ENCODE data around the gene EML1. TPM values are rescaled to one million over a fixed set of nuclear protein-coding genes. Genes with fewer than 3 reads are reported as not detected.

Gene EML1
- total and polyA plus RNA-seq, 5 experiments from 2014 or later, result not detected

- H3K4me3 Mint-ChIP-seq, result peak overlapping the region; percentile 83 to 96 (median 90)
- ATAC-seq (peak; percentile 36 to 56), DNase-seq (peak in 6 of 10 donors; percentile 3 to 31 (median 22))
- no peaks in the 10 kb centered on the region for H3K36me3 Mint-ChIP-seq
- peaks cover 7 to 17% (median 12%) of the 10 kb centered on the region in 4 donors for H3K4me1 Mint-ChIP-seq
- peak overlapping the region; percentile 42 to 93 (median 79) for H3K27ac Mint-ChIP-seq
- peaks cover 4 to 12% (median 8%) of the 10 kb centered on the region in 5 donors for H3K27me3 Mint-ChIP-seq
- H3K9me3 Mint-ChIP-seq, result no peaks in the 10 kb centered on the region
- POLR2A ChIA-PET, result interaction anchor here (1.0 to 1.6 kb wide), 4 partner anchors 9 to 221 kb away, joined by 3 to 5 read pairs (median 4); partner anchors contain the start of gene EVL
Measured at GRCh38 chr14:99971941-99972747, 178.9 kb downstream of the EML1 start.

GRCh38 chr14:99972748-99973466, 179.7 kb downstream of the EML1 start:
- Mint-ChIP-seq H3K4me1 (peaks cover 7 to 17% (median 12%) of the 10 kb centered on the region in 4 donors), H3K36me3 (no peaks in the 10 kb centered on the region), H3K4me3 (peak overlapping the region; percentile 83 to 96 (median 90)), H3K27ac (peak overlapping the region; percentile 42 to 93 (median 79)), H3K9me3 (no peaks in the 10 kb centered on the region), H3K27me3 (peaks cover 1 to 7% (median 5%) of the 10 kb centered on the region in 5 donors)
- ATAC-seq (no peak), DNase-seq (no peak)
- POLR2A ChIA-PET, result interaction anchor here (1.0 to 1.4 kb wide), 2 partner anchors 9 to 92 kb away, joined by 3 to 4 read pairs; partner anchors contain the start of gene EVL

GRCh38 chr14:99975190-99975589, 182.0 kb downstream of the EML1 start:
- Mint-ChIP-seq H3K36me3 (no peaks in the 10 kb centered on the region), H3K4me1 (peaks cover 7 to 13% (median 11%) of the 10 kb centered on the region in 4 donors), H3K9me3 (no peaks in the 10 kb centered on the region), H3K27ac (peak overlapping the region in 1 of 10 donors; percentile 14), H3K4me3 (no peak overlapping the region), H3K27me3 (no peaks in the 10 kb centered on the region)
- DNase-seq (no peak), ATAC-seq (no peak)
- POLR2A ChIA-PET, result interaction anchor here (0.5 kb wide), 1 partner anchor 405 kb away, joined by 3 read pairs; no protein-coding TSS in a partner anchor

GRCh38 chr14:99976021-99976420, 182.8 kb downstream of the EML1 start:
- Mint-ChIP-seq H3K27ac (no peak overlapping the region), H3K4me1 (peaks cover 7 to 11% (median 11%) of the 10 kb centered on the region in 4 donors), H3K27me3 (no peaks in the 10 kb centered on the region), H3K9me3 (no peaks in the 10 kb centered on the region), H3K4me3 (peak overlapping the region in 1 of 10 donors; percentile 38), H3K36me3 (no peaks in the 10 kb centered on the region)
- DNase-seq, result no peak
- POLR2A ChIA-PET, result interaction anchor here (0.6 to 1.1 kb wide), 3 partner anchors 82 to 1827 kb away, joined by 3 to 5 read pairs (median 3); no protein-coding TSS in a partner anchor
- no peak for ATAC-seq

GRCh38 chr14:99976681-99977080, 183.5 kb downstream of the EML1 start:
- Mint-ChIP-seq H3K4me3 (no peak overlapping the region), H3K36me3 (no peaks in the 10 kb centered on the region), H3K9me3 (no peaks in the 10 kb centered on the region), H3K27ac (peak overlapping the region in 1 of 10 donors; percentile 4), H3K27me3 (no peaks in the 10 kb centered on the region), H3K4me1 (peaks cover 7 to 11% (median 11%) of the 10 kb centered on the region in 4 donors)
- DNase-seq (no peak), ATAC-seq (no peak)
- POLR2A ChIA-PET, result interaction anchor here (1.1 kb wide), 1 partner anchor 90 kb away, joined by 3 read pairs; no protein-coding TSS in a partner anchor

- no peak for ATAC-seq
- Mint-ChIP-seq H3K36me3 (no peaks in the 10 kb centered on the region), H3K27ac (no peak overlapping the region), H3K4me1 (peaks cover 0 to 14% (median 12%) of the 10 kb centered on the region in 4 donors), H3K27me3 (no peaks in the 10 kb centered on the region), H3K4me3 (no peak overlapping the region), H3K9me3 (no peaks in the 10 kb centered on the region)
- POLR2A ChIA-PET, result interaction anchor here (0.7 to 3.8 kb wide), 2 partner anchors 128 to 213 kb away, joined by 5 to 16 read pairs; no protein-coding TSS in a partner anchor
- no peak for DNase-seq
Measured at GRCh38 chr14:99980299-99980698, 187.1 kb downstream of the EML1 start.

GRCh38 chr14:99981806-99982205, 188.6 kb downstream of the EML1 start:
- no peaks in the 10 kb centered on the region for H3K9me3 Mint-ChIP-seq
- H3K36me3 Mint-ChIP-seq, result no peaks in the 10 kb centered on the region
- H3K27me3 Mint-ChIP-seq, result no peaks in the 10 kb centered on the region
- ATAC-seq (no peak), DNase-seq (no peak)
- no peak overlapping the region for H3K27ac Mint-ChIP-seq
- H3K4me3 Mint-ChIP-seq, result no peak overlapping the region
- peaks cover 0 to 14% (median 12%) of the 10 kb centered on the region in 4 donors for H3K4me1 Mint-ChIP-seq
- POLR2A ChIA-PET, result interaction anchor here (1.2 to 3.8 kb wide), 4 partner anchors 10 to 211 kb away, joined by 3 to 16 read pairs (median 4); no protein-coding TSS in a partner anchor

GRCh38 chr14:99982537-99983250, 189.5 kb downstream of the EML1 start:
- no peak overlapping the region for H3K4me3 Mint-ChIP-seq
- H3K27me3 Mint-ChIP-seq, result no peaks in the 10 kb centered on the region
- H3K9me3 Mint-ChIP-seq, result no peaks in the 10 kb centered on the region
- DNase-seq, result peak; percentile 50 to 78 (median 65)
- H3K36me3 Mint-ChIP-seq, result no peaks in the 10 kb centered on the region
- ATAC-seq, result peak; percentile 95 to 99
- peak overlapping the region in 4 of 10 donors; percentile 6 to 57 (median 34) for H3K27ac Mint-ChIP-seq
- peaks cover 0 to 14% (median 12%) of the 10 kb centered on the region in 4 donors for H3K4me1 Mint-ChIP-seq
- POLR2A ChIA-PET, result interaction anchor here (1.2 to 3.8 kb wide), 2 partner anchors 127 to 210 kb away, joined by 4 to 16 read pairs; no protein-coding TSS in a partner anchor

GRCh38 chr14:99983251-99984015, 190.2 kb downstream of the EML1 start:
- H3K4me3 Mint-ChIP-seq, result no peak overlapping the region
- peak overlapping the region in 5 of 10 donors; percentile 13 to 76 (median 55) for H3K27ac Mint-ChIP-seq
- peaks cover 0 to 14% (median 12%) of the 10 kb centered on the region in 4 donors for H3K4me1 Mint-ChIP-seq
- H3K9me3 Mint-ChIP-seq, result no peaks in the 10 kb centered on the region
- H3K36me3 Mint-ChIP-seq, result no peaks in the 10 kb centered on the region
- DNase-seq (no peak), ATAC-seq (no peak)
- H3K27me3 Mint-ChIP-seq, result no peaks in the 10 kb centered on the region
- POLR2A ChIA-PET, result interaction anchor here (3.8 kb wide), 1 partner anchor 209 kb away, joined by 16 read pairs; no protein-coding TSS in a partner anchor

GRCh38 chr14:99984036-99984435, 190.8 kb downstream of the EML1 start:
- no peak for ATAC-seq
- H3K27me3 Mint-ChIP-seq, result no peaks in the 10 kb centered on the region
- no peak overlapping the region for H3K4me3 Mint-ChIP-seq
- no peaks in the 10 kb centered on the region for H3K36me3 Mint-ChIP-seq
- no peak for DNase-seq
- peak overlapping the region in 3 of 10 donors; percentile 13 to 76 (median 49) for H3K27ac Mint-ChIP-seq
- peaks cover 0 to 14% (median 12%) of the 10 kb centered on the region in 4 donors for H3K4me1 Mint-ChIP-seq
- H3K9me3 Mint-ChIP-seq, result no peaks in the 10 kb centered on the region
- POLR2A ChIA-PET, result interaction anchor here (1.4 to 3.8 kb wide), 2 partner anchors 208 to 209 kb away, joined by 3 to 16 read pairs; no protein-coding TSS in a partner anchor

- H3K27me3 Mint-ChIP-seq, result no peaks in the 10 kb centered on the region
- no peaks in the 10 kb centered on the region for H3K36me3 Mint-ChIP-seq
- H3K9me3 Mint-ChIP-seq, result no peaks in the 10 kb centered on the region
- DNase-seq, result no peak
- H3K4me1 Mint-ChIP-seq, result peaks cover 0 to 14% (median 12%) of the 10 kb centered on the region in 4 donors
- H3K4me3 Mint-ChIP-seq, result no peak overlapping the region
- H3K27ac Mint-ChIP-seq, result no peak overlapping the region
- POLR2A ChIA-PET, result no interaction called here
- ATAC-seq, result no peak
Measured at GRCh38 chr14:99986396-99986795, 193.2 kb downstream of the EML1 start.

Data from naive thymus-derived CD8-positive, alpha-beta T cell (primary cell).